H1 (cell line): ENCODE data around the gene GLS. TPM values are rescaled to one million over a fixed set of nuclear protein-coding genes. Genes with fewer than 3 reads are reported as not detected.

Source experiments
- CTCF ChIA-PET: fragments of 300-600 bp; sonication (Branson Sonifier 250); formaldehyde crosslinking; loops from one replicate; lab custom pipeline; 2021; ENCODE audit not compliant: partially characterized antibody; lab: Charles Lee
- POLR2A ChIA-PET: fragments of 300-600 bp; sonication (Branson Sonifier 250); formaldehyde crosslinking; loops from one replicate; lab custom pipeline; 2021; ENCODE audit warnings: inconsistent platforms; ENCODE audit not compliant: partially characterized antibody; lab: Charles Lee
- DNase-seq, 2 experiments: peaks; one replicate each; pipeline versions ENCODE4 v3.0.0 to v3.0.0-alpha.2; 2010 to 2022; ENCODE audit warnings: low spot score in 2 of 2, low read depth in 1 of 2, mixed read lengths in 1 of 2
- FAIRE-seq: peaks from 2 replicates; lab custom pipeline; 2011; peaks lifted over from hg19 to GRCh38; lab: Jason Lieb, UNC
- H2AFZ ChIP-seq: 2 replicates; pipeline ENCODE4 v1.8.1; 2012; ENCODE audit warnings: low read length, inconsistent platforms
- H2AK5ac ChIP-seq: 2 replicates; pipeline ENCODE4 v1.6.1; 2013; ENCODE audit warnings: low read depth, low read length
- H2BK120ac ChIP-seq: replicated peaks from 2 replicates; pipeline ENCODE3; 2013; ENCODE audit warnings: low read depth, low read length, inconsistent platforms
- H2BK12ac ChIP-seq: 2 replicates; pipeline ENCODE4 v1.6.1; 2013; ENCODE audit warnings: low read depth, low read length
- H2BK15ac ChIP-seq: 2 replicates; pipeline ENCODE4 v1.6.1; 2013; ENCODE audit warnings: low read length
- H2BK20ac ChIP-seq: 2 replicates; pipeline ENCODE4 v1.6.1; 2013; ENCODE audit warnings: low read length
- H2BK5ac ChIP-seq: 2 replicates; pipeline ENCODE4 v1.6.1; 2013; ENCODE audit warnings: low read depth, low read length
- H3K14ac ChIP-seq: 2 replicates; pipeline ENCODE4 v1.6.1; 2013; ENCODE audit warnings: inconsistent platforms; ENCODE audit not compliant: insufficient read length
- H3K18ac ChIP-seq: 2 replicates; pipeline ENCODE4 v1.6.1; 2013; ENCODE audit warnings: low read length; ENCODE audit errors: extremely low read depth
- H3K23ac ChIP-seq: 2 replicates; pipeline ENCODE4 v1.6.1; 2013; ENCODE audit warnings: inconsistent platforms; ENCODE audit not compliant: insufficient read length
- H3K23me2 ChIP-seq: 2 replicates; pipeline ENCODE4 v1.6.1; 2013; ENCODE audit warnings: low read depth, low read length
- H3K27ac ChIP-seq: 2 replicates; pipeline ENCODE4 v1.6.1; 2011; ENCODE audit warnings: low read depth, low read length, inconsistent platforms
- H3K27me3 ChIP-seq, 4 experiments: replicated peaks in 1 of 4; 1 replicate in 1 of 4; 2 replicates in 3 of 4; pipeline versions ENCODE4 v1.6.1 to v1.8.1; 2011 to 2013; ENCODE audit warnings: low read length in 3 of 4, mild to moderate bottlenecking in 3 of 4, inconsistent platforms in 2 of 4, mixed read lengths in 2 of 4, moderate library complexity in 1 of 4; ENCODE audit not compliant: control insufficient read depth in 3 of 4, insufficient read depth in 3 of 4; ENCODE audit errors: extremely low read depth in 1 of 4
- H3K36me3 ChIP-seq, 4 experiments: 2 replicates each; pipeline versions ENCODE4 v1.6.1 to v1.8.1; 2011 to 2013; ENCODE audit warnings: mild to moderate bottlenecking in 4 of 4, low read length in 3 of 4, moderate library complexity in 2 of 4, control low read depth in 1 of 4, inconsistent platforms in 1 of 4; ENCODE audit not compliant: insufficient read depth in 4 of 4, control insufficient read depth in 2 of 4
- H3K4ac ChIP-seq: replicated peaks from 2 replicates; pipeline ENCODE3; 2013; ENCODE audit warnings: low read length, low read depth, mixed read lengths, inconsistent platforms; ENCODE audit not compliant: insufficient read length
- H3K4me1 ChIP-seq, 4 experiments: replicated peaks in 1 of 4; 1 replicate in 1 of 4; 2 replicates in 3 of 4; pipeline versions ENCODE4 v1.6.1 to v1.8.1; 2011 to 2013; ENCODE audit warnings: low read length in 3 of 4, inconsistent platforms in 2 of 4, mixed read lengths in 1 of 4; ENCODE audit not compliant: insufficient read depth in 4 of 4, control insufficient read depth in 3 of 4
- H3K4me2 ChIP-seq, 2 experiments: 2 replicates each; pipeline versions ENCODE4 v1.6.1 to v1.8.1; 2011 to 2013; ENCODE audit warnings: low read depth in 2 of 2, low read length in 2 of 2, control low read depth in 1 of 2, inconsistent platforms in 1 of 2, mild to moderate bottlenecking in 1 of 2; ENCODE audit not compliant: insufficient read depth in 1 of 2
- H3K4me3 ChIP-seq, 4 experiments: fragments of 200-600, 300-600 bp in 1 of 4; sonication (generic), shearing (Covaris generic), sonication (Bioruptor Twin) in 1 of 4; 2 replicates each; pipeline versions ENCODE4 v1.5.1 to v1.8.1; 2011 to 2016; ENCODE audit warnings: low read length in 4 of 4, low read depth in 3 of 4, control low read depth in 2 of 4, inconsistent platforms in 2 of 4, mild to moderate bottlenecking in 2 of 4, mixed read lengths in 1 of 4, moderate library complexity in 1 of 4; ENCODE audit not compliant: insufficient read depth in 2 of 4; ENCODE audit errors: extremely low read depth in 1 of 4
- H3K56ac ChIP-seq: replicated peaks from 2 replicates; pipeline ENCODE3; 2013; ENCODE audit warnings: low read depth, mild to moderate bottlenecking, mixed read lengths, low read length, inconsistent platforms; ENCODE audit not compliant: insufficient read length
- H3K79me1 ChIP-seq: 2 replicates; pipeline ENCODE4 v1.6.1; 2013; ENCODE audit warnings: low read depth, low read length, control low read depth
- H3K79me2 ChIP-seq, 2 experiments: 2 replicates each; pipeline versions ENCODE4 v1.6.1 to v1.8.1; 2012 to 2013; ENCODE audit warnings: low read length in 2 of 2, mild to moderate bottlenecking in 2 of 2, inconsistent platforms in 1 of 2; ENCODE audit not compliant: insufficient read depth in 2 of 2, control insufficient read depth in 1 of 2
- H3K9ac ChIP-seq, 4 experiments: replicated peaks in 1 of 4; 1 replicate in 1 of 4; 2 replicates in 3 of 4; pipeline versions ENCODE4 v1.6.1 to v1.8.1; 2011 to 2013; ENCODE audit warnings: low read depth in 3 of 4, low read length in 3 of 4, control low read depth in 2 of 4, mild to moderate bottlenecking in 2 of 4, moderate library complexity in 2 of 4, inconsistent platforms in 1 of 4; ENCODE audit errors: extremely low read depth in 1 of 4
- H3K9me3 ChIP-seq, 2 experiments: 2 replicates each; pipeline versions ENCODE4 v1.6.1 to v1.8.1; 2012 to 2013; ENCODE audit warnings: mild to moderate bottlenecking in 2 of 2, moderate library complexity in 2 of 2, control low read depth in 1 of 2, inconsistent platforms in 1 of 2, low read depth in 1 of 2, low read length in 1 of 2, mixed read lengths in 1 of 2; ENCODE audit not compliant: insufficient read depth in 2 of 2
- H4K20me1 ChIP-seq, 2 experiments: replicated peaks in 1 of 2; 2 replicates each; pipeline versions ENCODE3 to v1.8.1; 2011 to 2013; ENCODE audit warnings: inconsistent platforms in 2 of 2, low read length in 2 of 2, mild to moderate bottlenecking in 1 of 2; ENCODE audit not compliant: insufficient read depth in 2 of 2, control insufficient read depth in 1 of 2
- H4K5ac ChIP-seq: 2 replicates; pipeline ENCODE4 v1.6.1; 2013; ENCODE audit warnings: low read length, low read depth, mixed read lengths, inconsistent platforms; ENCODE audit not compliant: insufficient read length
- H4K8ac ChIP-seq: 2 replicates; pipeline ENCODE4 v1.8.0; 2013; ENCODE audit warnings: mild to moderate bottlenecking, moderate library complexity, low read length, inconsistent platforms; ENCODE audit not compliant: insufficient read depth; ENCODE audit errors: extremely low read depth
- H4K91ac ChIP-seq: replicated peaks from 2 replicates; pipeline ENCODE3; 2013; ENCODE audit warnings: low read length, mixed read lengths, inconsistent platforms; ENCODE audit not compliant: insufficient read length
- SRF ChIP-seq: IDR thresholded peaks from 2 replicates; pipeline ENCODE4 v1.6.1; 2011; ENCODE audit warnings: mild to moderate bottlenecking, low read depth, low read length, moderate library complexity
- WGBS, 2 experiments: shearing (Covaris generic) in 1 of 2; methylation state at CpG; one replicate each; pipeline versions ENCODE4 v1.1.6 to v1.1.7; 2013 to 2015; ENCODE audit warnings: low lambda C conversion rate in 2 of 2, mixed read lengths in 2 of 2, inconsistent platforms in 1 of 2, low coverage in 1 of 2, missing lambda C conversion rate in 1 of 2; ENCODE audit not compliant: insufficient replicate concordance in 2 of 2, insufficient coverage in 1 of 2, insufficient read length in 1 of 2; ENCODE audit errors: extremely low coverage in 1 of 2, missing lambda C conversion rate in 1 of 2; 5-methylcytosine and 5-hydroxymethylcytosine counted together
- polyA plus RNA-seq, 7 experiments: library from polyadenylated mRNA; depleted of rRNA in 3 of 7; stranded (reverse) in 5 of 7; unstranded in 2 of 7; fragments of >200 nt in 5 of 7; fragments of 200-250 nt in 2 of 7; gene quantifications; 1 replicate in 5 of 7; 2 replicates in 1 of 7; 4 replicates in 1 of 7; pipeline versions ENCODE4 v1.2.1 to v1.2.3, GENCODE V29; 2011 to 2013; ENCODE audit warnings: missing spikeins in 2 of 7, mixed read lengths in 2 of 7
- total RNA-seq: library from RNA; stranded (reverse); fragmentation: NEBNext Ultra II Directional; extraction: Animal tissue kit (Norgen Biotek cat#: 25700); gene quantifications from 2 replicates; pipeline ENCODE4 v1.2.1, GENCODE V29; 2021

GLS gene
- total and polyA plus RNA-seq, 2 of the 8 experiments (the other 6 are each of a cell fraction or from before 2014, with no cell fraction given), result 15.7 to 89.8 TPM

GRCh38 chr2:190999949-191000665, 119.5 kb downstream of the GLS start:
- no peaks in the 10 kb centered on the region for H3K27me3 ChIP-seq
- H3K4me1 ChIP-seq, result no peaks in the 10 kb centered on the region
- no peak overlapping the region for H2BK15ac ChIP-seq
- H3K27ac ChIP-seq, result no peak overlapping the region
- H4K8ac ChIP-seq, result no peak overlapping the region
- no peak overlapping the region for H2BK120ac ChIP-seq
- no peak overlapping the region for H3K9ac ChIP-seq
- FAIRE-seq (no peak), DNase-seq (no peak)
- H2AFZ ChIP-seq, result no peak overlapping the region
- H3K9me3 ChIP-seq, result no peaks in the 10 kb centered on the region
- no peak overlapping the region for H2AK5ac ChIP-seq
- no peak overlapping the region for H3K4me2 ChIP-seq
- no peak overlapping the region for H3K4me3 ChIP-seq
- no peak overlapping the region for H4K5ac ChIP-seq
- WGBS, 2 experiments, result 95% methylated on average over 9 of the region's 9 CpGs; no CpG with 5 or more reads in 1 of the 2 experiments
- H3K14ac ChIP-seq, result no peak overlapping the region
- H3K18ac ChIP-seq, result no peak overlapping the region
- H3K23me2 ChIP-seq, result no peaks in the 10 kb centered on the region
- H2BK12ac ChIP-seq, result no peak overlapping the region
- H3K23ac ChIP-seq, result no peak overlapping the region
- no peak overlapping the region for H3K56ac ChIP-seq
- H3K79me2 ChIP-seq, result no peaks in the 10 kb centered on the region
- CTCF ChIA-PET, result no interaction called here
- no peak for TF ChIP-seq SRF
- no peak overlapping the region for H3K4ac ChIP-seq
- no peak overlapping the region for H4K91ac ChIP-seq
- H3K36me3 ChIP-seq, result peaks cover 22 to 75% (median 60%) of the 10 kb centered on the region in 4 experiments
- no peaks in the 10 kb centered on the region; the same call in 1 of the 2 replicates for H3K79me1 ChIP-seq
- peaks cover 0 to 2% of the 10 kb centered on the region in 2 experiments for H4K20me1 ChIP-seq
- POLR2A ChIA-PET, result no interaction called here
- H2BK5ac ChIP-seq, result no peak overlapping the region
- no peak overlapping the region for H2BK20ac ChIP-seq
